A549 (cell line): ENCODE data around the gene DCBLD1. TPM values are rescaled to one million over a fixed set of nuclear protein-coding genes. Genes with fewer than 3 reads are reported as not detected.

Experiments
- ATAC-seq, 2 experiments: fragments of 200-7000 bp in 1 of 2; fragments of >200 bp in 1 of 2; cut with Nextera tagmentation in 1 of 2; cut with Tn5 transposase in 1 of 2; 3 replicates each; pipeline versions ENCODE4 v1.8.0 to v1.9.1; 2018 to 2020; ENCODE audit warnings: mild to moderate bottlenecking in 1 of 2, moderate library complexity in 1 of 2
- CTCF ChIA-PET: fragments of 300-600 bp; sonication (Branson Sonifier 250); formaldehyde crosslinking; extraction: SDS; loops from one replicate; lab custom pipeline; 2021; ENCODE audit warnings: antibody characterized with exemption, inconsistent platforms; lab: Yijun Ruan, JAX
- POLR2A ChIA-PET: fragments of 350-600 bp; formaldehyde crosslinking; extraction: SDS; loops from one replicate; lab custom pipeline; 2021; ENCODE audit warnings: antibody characterized with exemption, inconsistent platforms; lab: Yijun Ruan, JAX
- DNase-seq, 2 experiments: peaks; one replicate each; pipeline versions ENCODE4 v3.0.0 to v3.0.0-alpha.2; 2011 to 2016; ENCODE audit warnings: low read depth in 1 of 2, low spot score in 1 of 2
- FAIRE-seq: peaks from 2 replicates; lab custom pipeline; 2011; peaks lifted over from hg19 to GRCh38; lab: Jason Lieb, UNC
- H3K27ac ChIP-seq, 2 experiments: fragments of >200 bp; sonication (Bioruptor Twin); formaldehyde crosslinking; 3 replicates each; pipeline ENCODE4 v1.5.1; 2016 to 2017
- H3K4me1 ChIP-seq: fragments of >200 bp; sonication (Bioruptor Twin); formaldehyde crosslinking; 3 replicates; pipeline ENCODE4 v1.6.1; 2016
- H3K4me2 ChIP-seq: fragments of >200 bp; sonication (Bioruptor Twin); formaldehyde crosslinking; 3 replicates; pipeline ENCODE4 v1.6.1; 2016
- H3K4me3 ChIP-seq: fragments of >200 bp; sonication (Bioruptor Twin); formaldehyde crosslinking; 3 replicates; pipeline ENCODE4 v1.5.1; 2016
- H3K9me3 ChIP-seq: fragments of >200 bp; sonication (Bioruptor Twin); formaldehyde crosslinking; 3 replicates; pipeline ENCODE4 v1.6.1; 2016
- ATOH8 ChIP-seq: fragments of 250-450 bp; sonication (Bioruptor Pico); IDR thresholded peaks from 2 replicates; pipeline ENCODE4 v1.5.0; 2020; ENCODE audit warnings: low read depth, mild to moderate bottlenecking, moderate library complexity
- CBX8 ChIP-seq: fragments of 200-600 bp; sonication (generic); IDR thresholded peaks from 2 replicates; pipeline ENCODE4 v1.6.1; 2016
- CEBPB ChIP-seq, 2 experiments: fragments of >200 bp in 1 of 2; sonication (Bioruptor Twin) in 1 of 2; formaldehyde crosslinking in 1 of 2; IDR thresholded peaks; 2 replicates each; pipeline ENCODE4 v1.6.1; 2012 to 2016
- CHD4 ChIP-seq: fragments of 200-600 bp; sonication (generic); IDR thresholded peaks from 2 replicates; pipeline ENCODE4 v1.6.1; 2016; ENCODE audit warnings: antibody characterized with exemption, mild to moderate bottlenecking, borderline replicate concordance
- ELK1 ChIP-seq: fragments of 150-350 bp; IDR thresholded peaks from 2 replicates; pipeline ENCODE4 v1.6.1; 2014; ENCODE audit warnings: low read depth, mild to moderate bottlenecking, low read length
- FOSB ChIP-seq: fragments of 250-450 bp; sonication (Bioruptor Pico); IDR thresholded peaks from 2 replicates; pipeline ENCODE4 v1.5.0; 2020; ENCODE audit warnings: mild to moderate bottlenecking, moderate library complexity
- FOXS1 ChIP-seq: fragments of 250-450 bp; sonication (Bioruptor Pico); IDR thresholded peaks from 2 replicates; pipeline ENCODE4 v1.5.0; 2020; ENCODE audit warnings: mild to moderate bottlenecking, moderate library complexity
- GATA3 ChIP-seq: IDR thresholded peaks from 2 replicates; pipeline ENCODE4 v1.6.1; 2012; ENCODE audit warnings: borderline replicate concordance
- HEYL ChIP-seq: fragments of 250-450 bp; sonication (Bioruptor Pico); IDR thresholded peaks from 2 replicates; pipeline ENCODE4 v1.8.0; 2021; ENCODE audit warnings: mild to moderate bottlenecking, moderate library complexity
- HMGXB4 ChIP-seq: fragments of 250-450 bp; sonication (Bioruptor Pico); IDR thresholded peaks from 2 replicates; pipeline ENCODE4 v1.5.0; 2021; ENCODE audit warnings: mild to moderate bottlenecking, moderate library complexity, borderline replicate concordance
- HOXB13 ChIP-seq: fragments of 250-450 bp; sonication (Bioruptor Pico); IDR thresholded peaks from 2 replicates; pipeline ENCODE4 v1.5.0; 2020; ENCODE audit warnings: low read depth, mild to moderate bottlenecking, moderate library complexity
- HOXB5 ChIP-seq: fragments of 250-450 bp; sonication (Bioruptor Pico); IDR thresholded peaks from 2 replicates; pipeline ENCODE4 v1.5.0; 2020; ENCODE audit warnings: mild to moderate bottlenecking, moderate library complexity
- KDM1A ChIP-seq: fragments of 200-600 bp; sonication (generic); IDR thresholded peaks from 2 replicates; pipeline ENCODE4 v1.6.1; 2016; ENCODE audit warnings: low read depth, mild to moderate bottlenecking
- KDM5A ChIP-seq: fragments of 200-600 bp; sonication (generic); IDR thresholded peaks from 2 replicates; pipeline ENCODE4 v1.6.1; 2016; ENCODE audit warnings: antibody characterized with exemption, mild to moderate bottlenecking
- MAX ChIP-seq: IDR thresholded peaks from 2 replicates; pipeline ENCODE4 v1.6.1; 2012
- MAZ ChIP-seq: fragments of 150-350 bp; IDR thresholded peaks from 2 replicates; pipeline ENCODE4 v1.6.1; 2014; ENCODE audit warnings: antibody characterized with exemption, low read depth, low read length, borderline replicate concordance
- MYC ChIP-seq: IDR thresholded peaks from 2 replicates; pipeline ENCODE4 v1.6.1; 2012; ENCODE audit warnings: mild to moderate bottlenecking, inconsistent platforms, low read length, improper control_type of control experiment, borderline replicate concordance
- NFE2L2 ChIP-seq: fragments of 150-350 bp; conservative IDR thresholded peaks from 2 replicates; pipeline ENCODE4 v1.6.1; 2014; ENCODE audit warnings: low read length
- NR3C1 ChIP-seq: fragments of >200 bp; sonication (Bioruptor Twin); formaldehyde crosslinking; IDR thresholded peaks from 3 replicates; pipeline ENCODE4 v1.6.1; 2017
- POLR2AphosphoS2 ChIP-seq: conservative IDR thresholded peaks from 2 replicates; pipeline ENCODE4 v1.6.1; 2012; ENCODE audit warnings: low read length, improper control_type of control experiment, inconsistent platforms
- RAD21 ChIP-seq, 2 experiments: fragments of >200 bp in 1 of 2; sonication (Bioruptor Twin) in 1 of 2; formaldehyde crosslinking in 1 of 2; IDR thresholded peaks in 1 of 2; conservative IDR thresholded peaks in 1 of 2; 2 replicates in 1 of 2; 3 replicates in 1 of 2; pipeline ENCODE4 v1.6.1; 2012 to 2018; ENCODE audit warnings: inconsistent platforms in 1 of 2
- RARB ChIP-seq: fragments of 250-450 bp; sonication (Bioruptor Pico); IDR thresholded peaks from 2 replicates; pipeline ENCODE4 v1.8.0; 2021; ENCODE audit warnings: mild to moderate bottlenecking, moderate library complexity
- RCOR1 ChIP-seq: fragments of 150-350 bp; IDR thresholded peaks from 2 replicates; pipeline ENCODE4 v1.6.1; 2014; ENCODE audit warnings: antibody characterized with exemption, low read length, low read depth
- RFX5 ChIP-seq: fragments of 450-650 bp; IDR thresholded peaks from 2 replicates; pipeline ENCODE4 v1.7.1; 2014; ENCODE audit warnings: antibody characterized with exemption, mild to moderate bottlenecking, moderate library complexity
- RNF2 ChIP-seq: fragments of 200-600 bp; sonication (generic); IDR thresholded peaks from 2 replicates; pipeline ENCODE4 v1.6.1; 2016; ENCODE audit warnings: low read depth, mild to moderate bottlenecking, antibody characterized with exemption, moderate library complexity, borderline replicate concordance
- SMC3 ChIP-seq: fragments of >200 bp; sonication (Bioruptor Twin); formaldehyde crosslinking; IDR thresholded peaks from 3 replicates; pipeline ENCODE4 v1.6.1; 2018; ENCODE audit warnings: inconsistent platforms
- SREBF2 ChIP-seq: fragments of 450-650 bp; IDR thresholded peaks from 2 replicates; pipeline ENCODE4 v1.6.1; 2014; ENCODE audit warnings: mild to moderate bottlenecking, moderate library complexity
- TFCP2L1 ChIP-seq: fragments of 250-450 bp; sonication (Bioruptor Pico); IDR thresholded peaks from 2 replicates; pipeline ENCODE4 v1.5.0; 2021; ENCODE audit warnings: mild to moderate bottlenecking
- TP53 ChIP-seq: fragments of 250-450 bp; sonication (Bioruptor Pico); IDR thresholded peaks from 2 replicates; pipeline ENCODE4 v1.5.0; 2021; ENCODE audit warnings: mild to moderate bottlenecking, moderate library complexity
- ZFP36 ChIP-seq: fragments of 450-650 bp; IDR thresholded peaks from 2 replicates; pipeline ENCODE4 v1.6.1; 2014; ENCODE audit warnings: borderline replicate concordance; ENCODE audit not compliant: partially characterized antibody
- ZSCAN20 ChIP-seq: fragments of 250-450 bp; sonication (Bioruptor Pico); IDR thresholded peaks from 2 replicates; pipeline ENCODE4 v1.8.0; 2022; ENCODE audit warnings: mild to moderate bottlenecking, moderate library complexity
- WGBS: methylation state at CpG from one replicate; pipeline ENCODE4 v1.1.6; 2017; ENCODE audit errors: missing lambda C conversion rate; 5-methylcytosine and 5-hydroxymethylcytosine counted together
- polyA plus RNA-seq, 4 experiments: library from polyadenylated mRNA; depleted of rRNA in 3 of 4; stranded (reverse); fragments of >200 nt; fragmentation: RNase III in 1 of 4; extraction: RNeasy Plus Mini Kit Qiagen cat#74134 plus additional on column Dnase treatment in 1 of 4; gene quantifications; 2 replicates in 3 of 4; 3 replicates in 1 of 4; pipeline ENCODE4 v1.2.3, GENCODE V29; 2011 to 2017

The DCBLD1 gene
- polyA plus RNA-seq, 2 of the 4 experiments (the other 2 are of a cell fraction): 49.1 to 60.4 TPM

GRCh38 chr6:117550618-117551242 lies 68.3 kb downstream of the DCBLD1 start:
- Histone ChIP-seq H3K4me1 (peaks cover 74% of the 10 kb centered on the region), H3K4me2 (no peak overlapping the region), H3K27ac (peak overlapping the region; percentile 79 to 88), H3K9me3 (no peaks in the 10 kb centered on the region), H3K4me3 (no peak overlapping the region)
- ChIA-PET CTCF (interaction anchor here (0.8 to 4.5 kb wide), 6 partner anchors 54 to 205 kb away, joined by 3 to 23 read pairs (median 4); no protein-coding TSS in a partner anchor), POLR2A (interaction anchor here (1.0 kb wide), 1 partner anchor 52 kb away, joined by 3 read pairs; the partner anchor contains the start of gene GOPC)
- 100% methylated on average over 2 of the region's 2 CpGs for WGBS
- DNase-seq (no peak), FAIRE-seq (no peak), ATAC-seq (no peak)
- TF ChIP-seq HOXB13 (no peak), FOXS1 (no peak), CHD4 (no peak), RARB (CRISPR knock-in tag) (no peak), RFX5 (no peak), NR3C1 (no peak), KDM1A (no peak), NFE2L2 (no peak), MAZ (no peak), SREBF2 (no peak), HOXB5 (CRISPR knock-in tag) (no peak), POLR2AphosphoS2 (no peak), CBX8 (no peak), ATOH8 (no peak)

- no peak for FAIRE-seq
- ChIA-PET CTCF (interaction anchor here (0.6 to 1.0 kb wide), 2 partner anchors 50 to 103 kb away, joined by 3 to 7 read pairs; partner anchors contain the start of gene GOPC), POLR2A (no interaction called here)
- no peaks in the 10 kb centered on the region for H3K9me3 ChIP-seq
- ATAC-seq: no peak
- WGBS: 91% methylated on average over 2 of the region's 2 CpGs
- DNase-seq: no peak
- H3K4me1 ChIP-seq: peaks cover 59% of the 10 kb centered on the region
- peak overlapping the region; percentile 37 to 88; a peak in 5 of 6 replicates for H3K27ac ChIP-seq
- H3K4me3 ChIP-seq: no peak overlapping the region
- H3K4me2 ChIP-seq: no peak overlapping the region
- no peak for TF ChIP-seq SMC3
- no peak for TF ChIP-seq GATA3
- no peak for TF ChIP-seq CHD4
- no peak for TF ChIP-seq RCOR1
- no peak for TF ChIP-seq TP53
- no peak for TF ChIP-seq NR3C1
- TF ChIP-seq MYC: no peak
Observed at GRCh38 chr6:117552618-117553017, 70.1 kb downstream of the DCBLD1 start.

GRCh38 chr6:117553142-117553541 lies 70.7 kb downstream of the DCBLD1 start:
- no peak for FAIRE-seq
- no peak for ATAC-seq
- no peak overlapping the region for H3K4me2 ChIP-seq
- H3K9me3 ChIP-seq: no peaks in the 10 kb centered on the region
- TF ChIP-seq RARB (CRISPR knock-in tag) (no peak), ZFP36 (no peak), CEBPB (IDR thresholded peaks at IDR 0.05) (no peak), SREBF2 (no peak), ELK1 (no peak), GATA3 (no peak), ZSCAN20 (CRISPR knock-in tag) (no peak), RNF2 (no peak), MAX (no peak), NFE2L2 (no peak), RAD21 (conservative IDR thresholded peaks at IDR 0.05 in 1 of 2, IDR thresholded peaks at IDR 0.05 in 1 of 2) (no peak), SMC3 (no peak), HMGXB4 (CRISPR knock-in tag) (no peak), FOSB (CRISPR knock-in tag) (no peak), KDM5A (no peak), HEYL (CRISPR knock-in tag) (no peak), KDM1A (no peak), TFCP2L1 (CRISPR knock-in tag) (no peak), CBX8 (no peak), TP53 (no peak)
- TF ChIP-seq, all 56 proteins: peak for 0
- ChIA-PET CTCF (no interaction called here), POLR2A (no interaction called here)
- peaks cover 54% of the 10 kb centered on the region for H3K4me1 ChIP-seq
- no peak for DNase-seq
- peak overlapping the region; percentile 37 to 88; a peak in 4 of 6 replicates for H3K27ac ChIP-seq
- WGBS: 85% methylated on average over 3 of the region's 3 CpGs
- no peak overlapping the region for H3K4me3 ChIP-seq
